ENCODE data around the gene CFAP119.

Gene CFAP119

GRCh38 chr16:30737794-30738648 is 23.8 kb downstream of the CFAP119 start:
- DNase-seq = no peak

DNA sequence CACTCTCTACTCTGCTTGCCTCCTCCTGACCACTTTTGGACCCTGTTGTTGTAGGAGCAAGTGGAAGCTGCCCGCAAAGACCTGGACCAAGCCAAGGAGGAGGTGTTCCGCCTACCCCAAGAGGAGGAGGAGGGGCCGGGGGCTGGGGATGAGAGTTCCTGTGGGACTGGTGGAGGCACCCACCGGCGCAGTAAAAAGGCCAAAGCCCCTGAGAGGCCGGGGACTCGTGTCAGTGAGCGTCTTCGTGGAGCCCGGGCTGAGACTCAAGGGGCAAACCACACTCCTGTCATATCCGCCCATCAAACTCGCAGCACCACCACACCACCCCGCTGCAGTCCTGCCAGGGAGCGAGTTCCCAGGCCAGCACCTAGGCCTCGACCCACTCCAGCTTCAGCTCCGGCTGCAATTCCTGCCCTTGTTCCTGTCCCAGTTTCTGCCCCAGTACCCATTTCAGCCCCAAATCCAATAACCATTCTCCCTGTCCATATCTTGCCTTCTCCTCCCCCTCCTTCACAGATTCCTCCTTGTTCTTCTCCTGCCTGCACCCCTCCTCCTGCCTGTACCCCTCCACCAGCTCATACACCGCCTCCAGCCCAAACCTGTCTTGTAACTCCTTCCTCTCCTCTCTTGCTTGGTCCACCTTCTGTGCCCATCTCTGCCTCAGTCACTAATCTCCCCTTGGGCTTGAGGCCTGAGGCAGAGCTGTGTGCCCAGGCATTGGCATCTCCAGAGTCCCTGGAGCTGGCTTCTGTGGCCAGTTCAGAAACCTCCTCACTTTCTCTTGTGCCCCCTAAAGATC is 24.7 kb downstream of the CFAP119 start:
- DNase-seq = no peak

DNA sequence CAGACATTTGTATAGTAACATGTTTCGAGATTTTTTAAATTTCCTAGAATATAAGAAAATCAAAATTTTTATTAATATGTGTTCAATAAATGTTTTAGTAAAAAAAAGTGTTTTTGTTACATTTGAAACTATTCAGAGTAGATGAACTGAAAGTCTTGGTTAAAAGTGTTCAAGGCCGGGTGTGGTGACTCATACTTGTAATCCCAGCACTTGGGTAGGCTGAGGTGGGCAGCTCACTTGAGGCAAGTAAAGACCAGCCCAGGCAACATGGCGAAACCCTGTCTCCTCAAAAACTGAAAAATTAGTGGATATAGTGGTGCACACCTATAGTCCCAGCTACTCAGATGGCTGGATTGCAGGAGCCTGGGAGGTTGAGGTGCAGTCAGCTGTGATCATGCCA is 30.5 kb downstream of the CFAP119 start:
- DNase-seq = no peak

DNA sequence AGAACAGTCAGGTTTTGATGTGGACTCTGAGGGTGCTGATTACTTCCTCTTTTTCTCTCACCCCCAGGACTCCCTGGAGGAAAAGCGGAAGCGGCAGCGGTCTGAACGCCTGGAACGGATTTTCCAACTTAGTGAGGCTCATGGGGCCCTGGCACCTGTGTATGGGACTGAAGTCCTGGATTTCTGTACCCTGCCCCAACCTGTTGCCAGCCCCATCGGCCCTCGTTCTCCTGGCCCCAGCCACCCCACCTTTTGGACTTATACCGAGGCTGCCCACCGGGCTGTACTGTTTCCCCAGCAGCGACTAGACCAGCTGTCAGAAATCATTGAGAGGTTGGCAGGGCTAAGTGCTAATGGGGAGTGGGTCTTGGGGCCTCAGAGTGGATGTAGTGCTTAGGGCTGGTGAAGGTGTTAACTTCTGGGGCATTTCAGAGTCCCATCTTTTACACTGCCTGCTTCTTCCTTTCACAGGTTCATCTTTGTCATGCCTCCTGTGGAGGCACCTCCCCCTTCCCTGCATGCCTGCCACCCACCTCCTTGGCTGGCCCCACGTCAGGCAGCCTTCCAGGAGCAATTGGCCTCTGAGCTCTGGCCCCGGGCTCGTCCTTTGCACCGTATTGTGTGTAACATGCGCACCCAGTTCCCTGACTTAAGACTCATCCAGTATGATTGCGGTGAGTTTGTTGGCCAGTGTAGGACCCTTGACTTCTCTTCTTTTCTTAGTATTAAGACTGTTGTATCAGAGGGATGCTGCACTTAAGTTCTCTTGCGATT is 32.8 kb downstream of the CFAP119 start:
- no peak for DNase-seq

- DNase-seq = no peak
Measured at GRCh38 chr16:30728321-30728720, 33.5 kb downstream of the CFAP119 start.

DNA sequence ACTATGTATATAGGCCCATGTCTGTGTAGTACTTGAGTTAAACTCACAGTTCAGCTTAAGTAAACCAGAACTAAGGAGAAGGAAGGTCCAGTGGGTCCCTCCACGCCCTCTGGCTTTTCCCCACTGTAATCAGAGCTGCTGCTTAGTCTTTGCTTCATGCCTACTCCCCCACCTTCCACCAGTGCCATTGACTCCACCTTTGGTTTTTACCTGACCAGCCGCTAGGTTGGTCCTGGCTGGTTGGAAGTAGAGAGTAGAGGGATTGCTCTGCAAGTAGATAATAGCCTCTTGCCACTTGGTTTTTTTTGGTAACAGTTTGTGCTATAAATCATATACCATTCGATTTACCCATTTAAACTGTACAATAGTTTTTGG is 36.5 kb downstream of the CFAP119 start:
- DNase-seq = no peak

GRCh38 chr16:30724641-30725417 is 37.0 kb downstream of the CFAP119 start:
- DNase-seq = no peak

DNA sequence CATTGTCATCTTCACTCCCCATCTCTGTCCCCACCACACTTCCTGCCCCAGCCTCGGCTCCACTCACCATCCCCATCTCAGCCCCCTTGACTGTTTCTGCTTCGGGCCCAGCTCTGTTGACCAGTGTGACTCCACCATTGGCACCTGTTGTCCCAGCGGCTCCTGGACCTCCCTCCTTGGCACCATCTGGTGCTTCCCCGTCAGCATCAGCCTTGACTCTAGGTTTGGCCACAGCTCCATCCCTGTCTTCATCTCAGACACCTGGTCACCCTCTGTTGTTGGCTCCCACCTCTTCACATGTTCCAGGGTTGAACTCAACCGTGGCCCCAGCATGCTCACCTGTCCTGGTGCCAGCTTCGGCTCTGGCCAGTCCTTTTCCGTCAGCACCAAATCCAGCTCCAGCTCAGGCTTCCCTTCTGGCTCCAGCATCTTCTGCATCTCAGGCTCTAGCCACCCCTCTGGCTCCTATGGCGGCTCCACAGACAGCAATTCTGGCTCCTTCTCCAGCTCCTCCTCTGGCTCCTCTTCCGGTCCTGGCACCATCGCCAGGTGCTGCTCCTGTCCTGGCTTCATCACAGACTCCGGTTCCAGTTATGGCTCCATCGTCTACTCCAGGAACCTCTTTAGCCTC is 38.0 kb downstream of the CFAP119 start:
- no peak for DNase-seq

DNA sequence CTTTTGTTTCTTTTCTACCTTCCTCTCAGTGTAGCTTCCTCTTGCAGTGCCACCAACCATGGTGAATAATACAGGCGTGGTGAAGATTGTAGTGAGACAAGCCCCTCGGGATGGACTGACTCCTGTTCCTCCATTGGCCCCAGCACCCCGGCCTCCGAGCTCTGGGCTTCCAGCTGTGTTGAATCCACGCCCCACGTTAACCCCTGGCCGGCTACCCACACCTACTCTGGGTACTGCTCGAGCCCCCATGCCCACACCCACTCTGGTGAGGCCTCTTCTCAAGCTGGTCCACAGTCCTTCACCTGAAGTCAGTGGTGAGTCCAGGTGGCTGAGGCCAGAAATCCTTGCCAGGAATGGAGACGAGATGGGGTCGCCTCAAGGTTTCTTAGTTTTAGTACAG is 38.9 kb downstream of the CFAP119 start:
- DNase-seq = no peak

GRCh38 chr16:30722443-30722842 is 39.4 kb downstream of the CFAP119 start:
- no peak for DNase-seq

GRCh38 chr16:30721606-30722005 is 40.3 kb downstream of the CFAP119 start:
- peak; percentile 7 for DNase-seq

- DNase-seq = no peak
Measured at GRCh38 chr16:30721167-30721566, 40.7 kb downstream of the CFAP119 start.

DNA sequence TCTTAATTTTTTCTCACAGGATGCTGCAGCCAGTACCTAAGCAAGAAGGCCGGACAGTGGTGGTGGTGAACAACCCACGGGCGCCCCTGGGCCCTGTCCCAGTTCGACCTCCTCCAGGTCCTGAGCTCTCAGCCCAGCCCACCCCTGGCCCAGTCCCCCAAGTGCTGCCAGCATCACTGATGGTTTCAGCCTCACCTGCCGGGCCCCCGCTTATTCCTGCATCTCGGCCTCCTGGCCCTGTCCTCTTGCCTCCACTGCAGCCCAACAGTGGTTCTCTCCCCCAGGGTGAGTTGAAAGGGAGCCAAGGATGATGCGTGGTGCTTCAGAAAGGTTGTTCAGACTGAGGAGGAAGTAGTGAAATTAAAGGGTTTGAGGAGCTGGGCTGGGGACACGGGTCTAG is 41.2 kb downstream of the CFAP119 start:
- no peak for DNase-seq

GRCh38 chr16:30720086-30720485 is 41.8 kb downstream of the CFAP119 start:
- no peak for DNase-seq

DNA sequence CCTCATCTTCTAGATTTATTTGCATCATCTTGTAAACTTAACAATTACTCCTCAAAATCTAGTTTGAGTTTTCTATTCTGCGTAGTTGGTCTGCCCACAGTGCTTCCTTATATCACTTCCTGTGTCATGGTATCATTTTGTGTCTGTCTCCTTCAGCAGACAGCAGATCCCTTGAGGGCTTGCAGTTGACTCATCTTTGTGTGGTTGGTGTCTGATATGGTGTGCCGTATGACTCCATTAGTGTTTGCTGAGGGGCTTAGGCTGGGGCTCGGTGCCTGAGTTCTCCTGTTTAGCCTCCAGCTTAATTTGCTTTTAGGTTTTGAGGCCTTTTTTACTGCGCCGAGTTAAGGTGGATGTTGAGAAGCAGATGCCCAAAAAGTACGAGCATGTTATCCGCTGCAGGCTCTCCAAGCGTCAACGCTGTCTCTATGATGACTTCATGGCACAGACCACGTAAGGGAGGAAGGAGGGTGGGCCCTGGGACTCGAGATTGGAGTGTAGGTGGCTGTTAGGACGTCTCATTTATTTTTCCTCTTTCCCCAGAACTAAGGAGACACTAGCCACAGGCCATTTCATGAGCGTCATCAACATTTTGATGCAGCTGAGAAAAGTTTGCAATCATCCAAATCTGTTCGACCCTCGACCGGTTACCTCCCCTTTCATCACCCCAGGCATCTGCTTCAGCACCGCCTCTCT is 46.0 kb downstream of the CFAP119 start:
- no peak for DNase-seq

DNA sequence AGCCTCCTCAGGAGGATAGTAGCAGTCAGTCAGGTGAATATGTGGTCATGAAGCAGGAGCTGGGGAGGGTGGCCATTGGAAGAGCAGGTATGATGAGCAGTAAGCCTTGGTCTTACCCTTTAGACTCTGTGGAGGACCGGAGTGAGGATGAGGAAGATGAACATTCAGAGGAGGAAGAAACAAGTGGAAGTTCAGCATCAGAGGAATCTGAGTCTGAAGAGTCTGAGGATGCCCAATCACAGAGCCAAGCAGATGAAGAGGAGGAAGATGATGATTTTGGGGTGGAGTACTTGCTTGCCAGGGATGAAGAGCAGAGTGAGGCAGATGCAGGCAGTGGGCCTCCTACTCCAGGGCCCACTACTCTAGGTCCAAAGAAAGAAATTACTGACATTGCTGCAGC is 50.1 kb downstream of the CFAP119 start:
- no peak for DNase-seq

- no peak for DNase-seq
Measured at GRCh38 chr16:30710971-30711370, 50.9 kb downstream of the CFAP119 start.

Data from NCI-H446 treated with DMSO at 0.1 percent for 48 hours (cell line).